Stimulated activated CD8-positive, alpha-beta memory T cell treated with anti-CD3 and anti-CD28 coated beads, Interleukin-7, amount 100 ng/mL, for 1 hour (primary cell): ENCODE data around the gene PDE3B.
"Not testable (repeated sequence)": the region's sequence is repeated elsewhere in the genome, so short reads cannot be mapped to it uniquely, and the experiment has no call there.

Experiments
- DNase-seq, 2 donors: peaks; one replicate each; pipeline ENCODE4 v3.0.0-alpha.2; 2020; ENCODE audit warnings: low read depth in 2 of 2

The PDE3B gene

DNA sequence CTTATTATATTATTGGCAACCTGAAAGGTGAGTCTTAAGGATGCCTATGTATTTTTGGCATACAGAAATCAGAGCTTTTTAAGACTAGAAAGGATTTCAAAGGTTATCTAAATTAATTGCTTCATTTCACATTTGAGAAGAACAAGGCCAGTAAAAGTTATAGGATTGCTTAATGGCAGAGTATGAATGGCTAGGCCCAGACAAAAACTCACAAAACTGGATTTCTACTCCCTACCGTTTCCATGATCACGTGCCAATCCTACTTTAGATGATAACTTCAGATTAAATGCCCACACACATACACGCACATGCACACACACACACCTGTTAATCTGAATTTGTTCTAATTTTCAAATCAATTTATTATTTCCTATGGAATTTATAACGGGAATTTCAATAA is 1.8 kb upstream of the PDE3B start:
- DNase-seq, result no peak

DNA sequence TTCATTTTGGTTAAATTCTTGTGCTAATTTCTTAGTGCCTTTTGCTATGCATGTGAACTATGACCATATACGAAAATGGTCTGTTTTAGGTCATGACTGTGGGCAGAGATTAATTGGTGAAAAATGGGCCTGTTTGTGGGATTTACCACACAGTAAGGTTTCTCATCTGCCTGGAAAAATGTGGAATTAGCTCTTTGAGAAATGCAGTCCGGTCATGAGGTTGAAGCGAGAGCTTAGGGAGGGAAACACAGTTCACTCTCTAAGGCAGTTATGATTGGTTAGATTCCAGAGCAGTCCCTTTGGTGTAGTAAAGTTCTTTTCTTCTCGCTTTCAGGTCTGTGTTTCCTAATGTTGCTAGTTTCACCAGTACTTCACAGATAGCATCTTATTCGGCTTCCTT is 1.2 kb upstream of the PDE3B start:
- no peak for DNase-seq

GRCh38 chr11:14642873-14643696 is 519 bp upstream of the PDE3B start:
- DNase-seq, result no peak

GRCh38 chr11:14644226-14645014 is 816 bp downstream of the PDE3B start:
- DNase-seq, result no peak

GRCh38 chr11:14645015-14645912 is 1.7 kb downstream of the PDE3B start:
- no peak for DNase-seq

GRCh38 chr11:14645985-14646900 is 2.6 kb downstream of the PDE3B start:
- DNase-seq, result no peak

DNA sequence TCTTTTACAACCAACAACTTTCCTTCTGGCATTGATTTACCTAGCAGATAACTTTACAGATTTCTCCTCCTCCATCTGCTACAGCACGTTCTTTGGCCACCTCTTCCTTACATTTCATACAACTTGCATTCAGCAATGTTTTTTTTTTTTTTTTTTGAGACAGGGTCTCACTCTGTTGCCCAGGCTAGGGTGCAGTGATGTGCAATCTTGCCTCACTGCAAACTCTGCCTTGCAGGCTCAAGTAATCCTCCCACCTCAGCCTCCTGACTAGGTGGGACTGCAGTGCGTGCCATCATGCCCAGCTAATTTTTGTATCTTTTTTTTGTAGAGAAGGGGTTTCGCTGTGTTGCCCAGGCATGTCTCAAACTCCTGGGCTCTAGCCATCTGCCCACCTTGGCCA is 6.5 kb downstream of the PDE3B start:
- DNase-seq, result no peak

DNA sequence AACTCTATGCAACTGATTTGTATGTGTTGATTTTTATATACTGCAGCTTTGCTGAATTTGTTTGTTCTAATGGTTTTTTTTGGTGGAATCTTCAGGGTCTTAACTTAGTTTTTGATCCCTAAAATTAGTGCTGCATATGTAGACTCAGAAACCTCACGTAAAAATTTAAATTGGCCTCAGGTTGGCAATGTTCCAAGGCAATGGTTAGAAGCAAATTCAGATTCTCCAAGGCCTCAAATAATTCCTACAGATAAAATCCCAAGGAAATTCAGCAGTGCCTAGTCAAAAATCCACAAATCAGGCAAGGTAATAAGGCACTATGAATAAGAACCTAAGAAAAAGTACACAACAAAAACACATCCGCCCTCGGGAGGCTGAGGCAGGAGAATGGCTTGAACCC is 9.5 kb downstream of the PDE3B start:
- no peak for DNase-seq

DNA sequence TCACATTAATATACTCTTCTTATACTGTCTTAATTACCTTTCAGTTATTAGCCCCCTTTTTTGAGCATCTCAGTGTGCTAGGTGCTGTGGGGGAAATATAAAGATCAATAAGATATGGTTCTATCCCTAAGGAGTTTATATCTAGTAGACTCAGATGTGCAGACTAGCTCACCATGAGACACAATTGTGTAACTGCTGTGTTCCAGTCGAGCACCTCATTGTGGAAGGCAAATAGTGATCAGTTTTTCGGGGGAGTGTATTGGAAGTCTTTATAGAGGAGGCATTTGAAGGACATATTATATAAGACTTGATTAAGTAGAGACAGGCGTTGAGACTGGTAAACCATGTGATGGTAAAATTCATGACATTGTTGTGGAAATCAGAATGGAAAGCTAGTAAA is 11.8 kb downstream of the PDE3B start:
- DNase-seq, result no peak

DNA sequence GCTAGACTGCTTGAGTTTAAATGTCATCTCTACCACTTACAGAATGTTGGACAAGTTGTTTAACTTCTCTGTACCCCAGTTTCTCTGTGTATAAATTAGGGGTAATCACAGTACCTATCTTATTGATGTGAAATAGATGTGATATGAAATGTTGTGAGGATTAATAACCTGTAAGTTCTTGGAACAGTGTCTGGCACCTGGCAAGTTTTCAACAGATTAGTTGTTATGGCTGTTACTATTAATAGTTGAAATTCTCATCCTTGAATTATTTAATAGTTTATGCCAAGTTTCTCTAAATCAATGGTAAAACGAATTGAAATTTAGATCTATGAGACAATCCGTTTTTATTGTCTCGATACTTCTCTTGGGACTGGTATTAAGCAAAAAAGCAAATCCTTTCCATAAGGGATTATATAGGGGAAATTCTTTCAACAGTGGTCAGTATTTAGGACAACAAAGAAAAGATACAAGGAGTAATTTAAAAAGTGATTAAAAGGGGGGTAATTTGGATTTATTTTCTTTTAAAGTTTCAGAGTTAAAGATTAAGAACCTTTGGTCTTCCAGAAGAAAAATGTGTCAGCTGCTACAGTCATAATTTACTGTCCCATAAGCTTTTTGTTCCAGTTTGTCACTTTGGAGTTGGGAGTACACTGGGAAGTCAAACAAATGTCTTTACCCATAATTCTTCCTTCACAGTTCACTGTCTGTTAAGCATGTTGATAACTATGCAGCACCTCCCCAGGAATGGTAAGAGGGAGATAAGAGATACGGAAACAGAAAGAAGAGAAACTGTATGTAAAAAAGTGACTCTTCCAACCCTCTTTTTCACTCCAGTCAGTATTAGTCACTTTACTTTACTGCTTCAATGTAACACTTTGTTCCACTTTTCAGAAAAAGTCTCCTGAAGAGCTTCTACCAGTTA is 13.2 kb downstream of the PDE3B start:
- no peak for DNase-seq

GRCh38 chr11:14657841-14658240 is 14.2 kb downstream of the PDE3B start:
- DNase-seq, result no peak

GRCh38 chr11:14664926-14665325 is 21.3 kb downstream of the PDE3B start:
- not testable (repeated sequence) for DNase-seq

- DNase-seq, result not testable (repeated sequence)
Measured at GRCh38 chr11:14667329-14667728, 23.7 kb downstream of the PDE3B start.

GRCh38 chr11:14668731-14669301 is 25.2 kb downstream of the PDE3B start:
- no peak for DNase-seq

- DNase-seq, result no peak
Measured at GRCh38 chr11:14669499-14669898, 25.9 kb downstream of the PDE3B start.

- DNase-seq, result no peak
Measured at GRCh38 chr11:14669958-14670357, 26.4 kb downstream of the PDE3B start.

DNA sequence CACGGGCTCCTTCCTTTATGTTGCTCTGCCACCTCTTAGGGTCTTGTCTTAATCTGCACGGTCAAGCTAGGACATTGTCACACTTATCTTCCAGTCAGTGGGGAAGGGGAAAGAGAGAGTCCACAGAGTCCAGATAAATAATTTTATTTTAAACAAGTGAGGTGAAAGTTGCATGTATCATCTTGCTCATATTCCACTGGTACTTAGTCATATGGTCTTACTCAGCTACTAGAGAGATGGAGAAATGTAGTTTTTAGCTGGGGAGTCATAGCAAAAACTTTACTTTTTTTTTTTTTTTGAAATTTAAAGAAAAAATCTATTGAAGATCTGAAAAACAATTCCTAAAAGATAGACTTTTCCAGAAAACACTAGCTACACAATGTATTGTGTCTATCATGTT is 29.0 kb downstream of the PDE3B start:
- no peak for DNase-seq

- DNase-seq, result no peak
Measured at GRCh38 chr11:14673421-14673820, 29.8 kb downstream of the PDE3B start.

- no peak for DNase-seq
Measured at GRCh38 chr11:14673824-14674405, 30.3 kb downstream of the PDE3B start.
